Astrocyte of the cerebellum (primary cell): ENCODE measurements around the gene FCSK.

ENCODE experiments used
- DNase-seq: peaks from one replicate; pipeline ENCODE4 v3.0.0-alpha.2; 2011; ENCODE audit warnings: low read depth
- H3K4me3 ChIP-seq: 2 replicates; pipeline ENCODE4 v1.5.1; 2011; ENCODE audit warnings: mild to moderate bottlenecking, low read depth, low read length, moderate library complexity
- in situ Hi-C: cut with HindIII; loops from 2 replicates; pipeline ENCODE4 v1.10.0; 2017; ENCODE audit warnings: low sequenced_read_pairs
- TF ChIP-seq, protein P1 (sequence below): IDR thresholded peaks from 2 replicates; pipeline ENCODE4 v1.5.1; 2012; ENCODE audit warnings: low read length, low read depth, moderate library complexity, mild to moderate bottlenecking; ENCODE audit errors: missing control alignments

Gene FCSK

DNA sequence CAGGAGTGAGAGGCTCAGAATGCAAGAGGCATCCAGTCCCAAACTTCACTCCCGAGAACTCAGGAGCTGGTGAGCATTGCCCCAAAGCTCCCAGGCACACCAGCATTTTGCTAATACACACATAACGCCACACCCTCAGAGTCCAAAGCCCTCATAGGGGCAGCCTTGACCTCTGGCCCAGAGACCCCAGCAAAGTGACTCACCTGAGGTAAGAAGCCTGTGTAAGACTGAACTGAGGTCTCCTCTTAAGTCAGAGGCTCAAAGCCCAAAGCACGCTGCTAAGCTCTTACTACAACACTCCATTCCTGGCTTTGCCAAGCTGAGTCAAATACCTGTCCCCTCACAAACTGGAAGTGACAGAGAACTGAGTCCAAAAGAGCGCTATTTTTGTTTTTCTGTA, 31.9 kb upstream of the FCSK start:
- H3K4me3 ChIP-seq = no peak overlapping the region
- TF ChIP-seq, protein P1, sequence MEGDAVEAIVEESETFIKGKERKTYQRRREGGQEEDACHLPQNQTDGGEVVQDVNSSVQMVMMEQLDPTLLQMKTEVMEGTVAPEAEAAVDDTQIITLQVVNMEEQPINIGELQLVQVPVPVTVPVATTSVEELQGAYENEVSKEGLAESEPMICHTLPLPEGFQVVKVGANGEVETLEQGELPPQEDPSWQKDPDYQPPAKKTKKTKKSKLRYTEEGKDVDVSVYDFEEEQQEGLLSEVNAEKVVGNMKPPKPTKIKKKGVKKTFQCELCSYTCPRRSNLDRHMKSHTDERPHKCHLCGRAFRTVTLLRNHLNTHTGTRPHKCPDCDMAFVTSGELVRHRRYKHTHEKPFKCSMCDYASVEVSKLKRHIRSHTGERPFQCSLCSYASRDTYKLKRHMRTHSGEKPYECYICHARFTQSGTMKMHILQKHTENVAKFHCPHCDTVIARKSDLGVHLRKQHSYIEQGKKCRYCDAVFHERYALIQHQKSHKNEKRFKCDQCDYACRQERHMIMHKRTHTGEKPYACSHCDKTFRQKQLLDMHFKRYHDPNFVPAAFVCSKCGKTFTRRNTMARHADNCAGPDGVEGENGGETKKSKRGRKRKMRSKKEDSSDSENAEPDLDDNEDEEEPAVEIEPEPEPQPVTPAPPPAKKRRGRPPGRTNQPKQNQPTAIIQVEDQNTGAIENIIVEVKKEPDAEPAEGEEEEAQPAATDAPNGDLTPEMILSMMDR = no peak
- no peak for DNase-seq
- in situ Hi-C loops = no loop called here

DNA sequence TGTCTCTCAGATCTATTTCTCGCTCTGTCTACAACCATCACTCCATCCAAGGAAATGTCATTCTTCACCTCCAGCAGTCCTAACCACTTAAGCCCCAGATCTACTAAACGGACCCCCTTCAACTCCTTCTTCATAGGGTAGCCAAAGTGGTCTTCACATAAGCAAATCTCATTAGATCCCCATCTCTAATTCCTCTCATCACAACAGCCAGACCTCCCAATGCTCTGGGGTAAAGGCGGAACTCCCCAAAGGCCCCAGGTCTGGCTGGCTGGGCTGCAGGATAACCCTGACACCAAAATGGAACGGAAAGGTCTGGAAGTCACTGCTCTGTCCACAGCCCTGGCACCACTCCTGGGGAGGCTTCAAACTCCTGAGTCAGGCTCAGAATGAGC, 26.6 kb upstream of the FCSK start:
- in situ Hi-C loops = no loop called here
- H3K4me3 ChIP-seq = no peak overlapping the region
- TF ChIP-seq, protein P1 = no peak
- DNase-seq = no peak

DNA sequence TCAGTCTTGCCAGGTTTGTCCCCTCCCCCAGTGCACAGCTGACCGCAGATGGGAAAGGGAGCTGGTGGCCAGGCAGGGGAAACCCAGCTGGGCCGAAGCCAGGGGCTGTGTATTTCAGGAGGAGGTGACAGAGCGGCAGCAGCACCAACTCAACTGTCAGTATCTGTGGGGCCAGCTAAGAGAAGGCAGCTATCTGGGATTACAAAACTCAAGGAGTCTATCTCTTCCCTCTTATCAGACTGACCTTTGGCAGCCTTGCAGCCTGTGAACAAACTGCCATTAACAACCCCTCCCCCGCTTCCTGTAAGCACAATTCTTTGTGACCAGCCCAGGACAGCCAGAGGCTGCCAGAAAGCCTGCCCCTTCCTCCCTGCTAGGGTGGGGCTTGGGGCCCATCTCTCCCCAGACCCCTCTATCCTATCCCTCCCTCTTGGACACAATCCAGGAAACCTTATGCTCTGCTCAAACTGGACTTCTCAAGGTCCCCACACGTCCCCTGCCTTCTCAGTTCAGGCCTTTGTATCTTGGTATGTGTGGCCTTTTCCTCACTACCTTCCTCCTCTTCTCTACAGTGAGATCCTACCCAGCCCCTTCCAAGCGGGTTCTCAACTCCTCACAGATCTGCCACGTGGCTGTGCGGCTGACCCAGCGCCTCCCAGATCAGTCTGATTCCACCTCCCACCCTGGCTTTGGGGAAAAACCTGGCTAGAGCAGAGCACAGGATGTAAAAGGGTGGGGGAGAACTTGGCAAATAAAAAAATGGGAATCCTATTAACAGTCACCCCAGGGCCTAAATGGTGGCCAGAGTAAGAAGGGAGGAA, 26.0 kb upstream of the FCSK start:
- TF ChIP-seq, protein P1 = no peak
- H3K4me3 ChIP-seq = no peak overlapping the region
- DNase-seq = peak; percentile 82

DNA sequence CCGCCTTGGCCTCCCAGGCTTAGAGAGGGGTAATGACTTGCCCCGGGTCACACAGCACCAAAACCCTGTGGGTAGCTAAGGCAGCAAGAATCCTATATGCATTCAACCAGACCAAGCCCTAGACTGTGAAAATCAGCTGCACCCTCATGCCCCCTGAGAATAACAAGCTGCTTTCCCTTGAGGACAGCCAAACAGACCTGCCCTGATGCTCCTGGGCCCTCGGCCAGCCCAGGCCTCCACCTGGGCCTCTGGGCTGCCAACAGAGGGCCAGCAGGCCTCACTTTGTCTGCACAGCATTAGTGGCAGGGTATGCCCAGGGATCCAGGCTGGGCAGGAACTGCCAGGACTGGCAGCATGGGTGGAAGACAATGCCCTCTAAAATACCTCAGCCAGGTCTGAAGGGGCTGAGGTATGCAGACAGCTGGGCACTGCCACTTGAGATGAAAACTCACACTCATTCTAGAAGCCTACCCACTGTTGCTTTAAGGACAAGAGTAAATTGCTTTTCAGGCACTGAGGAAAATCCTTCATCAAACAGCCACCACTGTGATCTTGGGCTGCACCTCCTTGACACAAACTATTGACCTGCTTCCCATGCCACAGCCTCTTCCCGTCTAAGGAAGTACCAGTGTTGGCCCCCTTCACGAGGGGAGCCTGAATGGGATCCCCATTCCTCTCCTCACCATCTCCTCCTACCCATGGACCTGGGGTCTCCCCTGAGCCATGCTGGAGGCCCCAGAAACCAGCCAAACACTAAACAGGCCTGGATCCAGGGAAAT, 24.3 kb upstream of the FCSK start:
- no peak for DNase-seq
- H3K4me3 ChIP-seq = no peak overlapping the region
- TF ChIP-seq, protein P1 = no peak
- in situ Hi-C loops = no loop called here

More for the DNA sequence above, 26.0 kb upstream of the FCSK start:
- in situ Hi-C loops = no loop called here

DNA sequence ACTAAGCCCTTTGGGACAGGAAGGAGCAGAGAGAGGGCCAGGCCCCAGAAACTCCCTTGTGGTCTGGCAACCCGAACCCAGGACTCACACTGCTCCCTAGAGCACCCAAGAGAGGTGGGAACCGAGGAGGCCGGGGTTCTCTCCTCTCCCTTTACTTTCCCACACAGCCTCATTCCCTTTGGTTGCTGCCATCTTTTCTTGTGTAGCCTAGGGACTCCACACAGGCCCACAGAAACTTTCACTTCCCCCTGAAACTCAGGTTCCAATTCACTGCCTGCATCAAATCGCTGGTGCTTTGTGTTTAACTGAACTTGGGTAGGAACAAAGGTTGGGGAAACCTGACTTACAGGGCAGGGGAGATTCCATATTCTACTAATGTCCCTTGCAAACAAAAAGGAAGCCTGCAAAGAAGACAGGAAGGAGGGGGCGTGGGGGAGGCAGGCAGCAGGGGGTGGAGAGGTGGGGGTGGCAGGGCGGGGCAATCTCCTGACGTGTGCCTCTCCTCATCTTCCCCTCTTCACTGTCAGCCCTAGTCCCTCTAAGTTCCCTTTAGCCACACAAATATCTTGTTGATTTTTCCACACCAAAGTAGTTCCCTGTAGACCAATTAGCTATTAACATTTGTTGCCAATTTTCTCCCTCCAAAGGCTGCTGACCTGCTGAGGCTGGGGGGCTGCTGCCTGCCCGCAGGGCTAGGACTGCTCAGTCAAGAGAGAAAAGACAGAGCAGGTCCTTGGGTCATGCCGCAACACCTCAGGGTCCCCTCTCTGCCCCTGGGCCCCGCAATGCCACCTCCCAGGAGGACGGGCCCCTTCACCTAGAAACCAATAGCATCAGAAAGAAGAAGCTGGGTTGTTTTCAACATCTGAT, 23.5 kb upstream of the FCSK start:
- in situ Hi-C loops = no loop called here
- TF ChIP-seq, protein P1 = no peak
- DNase-seq = no peak
- H3K4me3 ChIP-seq = no peak overlapping the region

DNA sequence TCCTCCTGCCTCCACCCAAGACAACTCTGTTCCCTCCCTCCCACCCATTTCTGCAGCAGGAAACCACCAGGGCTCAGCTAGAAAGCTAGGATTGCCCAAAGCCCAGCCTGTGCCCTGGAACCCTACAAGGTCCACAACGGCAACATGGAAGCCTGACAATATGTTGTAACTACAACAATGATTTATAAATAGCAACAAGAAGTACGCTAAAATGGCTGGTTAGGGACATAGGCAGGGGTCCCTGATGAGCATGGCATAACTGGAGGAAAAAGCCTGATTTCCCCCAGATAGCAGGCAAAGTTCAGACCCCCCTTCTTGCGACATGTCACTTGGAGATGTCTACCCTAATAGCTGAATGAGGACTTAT, 22.1 kb upstream of the FCSK start:
- no peak for DNase-seq
- in situ Hi-C loops = no loop called here
- TF ChIP-seq, protein P1 = no peak
- no peak overlapping the region for H3K4me3 ChIP-seq
